HepG2 (cell line): ENCODE results near the gene TMEM45A. TPM values are rescaled to one million over a fixed set of nuclear protein-coding genes. Genes with fewer than 3 reads are reported as not detected.
"Not testable (repeated sequence)": the region's sequence is repeated elsewhere in the genome, so short reads cannot be mapped to it uniquely, and the experiment has no call there.

Experiments used
- ATAC-seq: fragments of 200-7000 bp; cut with Tn5 transposase; 3 replicates; pipeline ENCODE4 v1.9.1; 2020; ENCODE audit warnings: mild to moderate bottlenecking, moderate library complexity
- BruUV-seq: library from RNA; stranded (reverse); fragments of 400-500 nt; replicated peaks from 2 replicates; lab custom pipeline; 2021; lab: Mats Ljungman, UMichigan
- CTCF ChIA-PET: fragments of 300-600 bp; formaldehyde crosslinking; extraction: SDS; loops from one replicate; lab custom pipeline; 2021; ENCODE audit warnings: low total read pairs, inconsistent platforms, low intra/inter-chr PET ratio; lab: Yijun Ruan, JAX
- POLR2A ChIA-PET: fragments of 350-600 bp; sonication (Branson Sonifier 250); formaldehyde crosslinking; loops from one replicate; lab custom pipeline; 2020; ENCODE audit warnings: antibody characterized with exemption, inconsistent platforms; lab: Yijun Ruan, JAX
- DNase-seq: peaks from one replicate; pipeline ENCODE4 v3.0.0-alpha.2; 2015; ENCODE audit warnings: low spot score
- FAIRE-seq: peaks from 3 replicates; lab custom pipeline; 2011; peaks lifted over from hg19 to GRCh38; lab: Jason Lieb, UNC
- H2AFZ ChIP-seq: one replicate; pipeline ENCODE4 v1.6.1; 2011; ENCODE audit warnings: low read length, inconsistent platforms
- H3K27ac ChIP-seq: fragments of 300-600 bp; 3 replicates; pipeline ENCODE4 v1.8.0; 2011; ENCODE audit warnings: mixed run types, mild to moderate bottlenecking, mixed read lengths, low read length, inconsistent platforms; ENCODE audit not compliant: insufficient read depth; ENCODE audit errors: extremely low read length
- H3K27me3 ChIP-seq, 2 experiments: fragments of 200-600 bp in 1 of 2; 2 replicates in 1 of 2; 3 replicates in 1 of 2; pipeline versions ENCODE4 v1.6.0 to v1.8.0; 2011; ENCODE audit warnings: low read length in 2 of 2, mild to moderate bottlenecking in 2 of 2, moderate library complexity in 2 of 2, inconsistent platforms in 1 of 2; ENCODE audit not compliant: insufficient read depth in 2 of 2, control insufficient read depth in 1 of 2
- H3K36me3 ChIP-seq, 2 experiments: fragments of 200-600 bp in 1 of 2; replicated peaks in 1 of 2; 2 replicates in 1 of 2; 3 replicates in 1 of 2; pipeline versions ENCODE4 v1.5.1 to v1.8.0; 2011; ENCODE audit warnings: low read length in 2 of 2, inconsistent platforms in 1 of 2; ENCODE audit not compliant: insufficient read depth in 2 of 2, control insufficient read depth in 1 of 2
- H3K4me1 ChIP-seq: 2 replicates; pipeline ENCODE4 v1.5.1; 2012; ENCODE audit warnings: low read length, inconsistent platforms; ENCODE audit not compliant: insufficient read depth
- H3K4me2 ChIP-seq: 2 replicates; pipeline ENCODE4 v1.6.0; 2011; ENCODE audit warnings: low read depth, low read length, inconsistent platforms
- H3K4me3 ChIP-seq, 3 experiments: fragments of 200-600 bp in 1 of 3; sonication (generic), shearing (Covaris generic) in 1 of 3; replicated peaks in 1 of 3; 2 replicates each; pipeline ENCODE4 v1.5.1; 2011 to 2016; ENCODE audit warnings: low read length in 3 of 3, inconsistent platforms in 2 of 3, low read depth in 2 of 3, mild to moderate bottlenecking in 2 of 3, control low read depth in 1 of 3, mixed read lengths in 1 of 3; ENCODE audit not compliant: insufficient read depth in 1 of 3
- H3K79me2 ChIP-seq: one replicate; pipeline ENCODE4 v1.6.1; 2011; ENCODE audit warnings: low read length, inconsistent platforms; ENCODE audit not compliant: insufficient read depth
- H3K9ac ChIP-seq: 2 replicates; pipeline ENCODE4 v1.6.0; 2011; ENCODE audit warnings: mild to moderate bottlenecking, low read depth, low read length, inconsistent platforms; ENCODE audit not compliant: insufficient read depth
- H3K9me3 ChIP-seq: 2 replicates; pipeline ENCODE4 v1.5.1; 2012; ENCODE audit warnings: mild to moderate bottlenecking, low read length
- H4K20me1 ChIP-seq: 2 replicates; pipeline ENCODE4 v1.6.0; 2011; ENCODE audit warnings: inconsistent platforms, mild to moderate bottlenecking, low read length, moderate library complexity; ENCODE audit not compliant: insufficient read depth
- NFE2 ChIP-seq: sonication (generic); formaldehyde crosslinking; IDR thresholded peaks from 2 replicates; pipeline ENCODE4 v1.4.0; 2020; ENCODE audit warnings: missing genetic modification reagents
- ZNF235 ChIP-seq: sonication (generic); formaldehyde crosslinking; IDR thresholded peaks from 2 replicates; pipeline ENCODE4 v1.8.1; 2023; ENCODE audit warnings: mild to moderate bottlenecking, missing genetic modification reagents, borderline replicate concordance
- WGBS: methylation state at CpG from one replicate; pipeline ENCODE4 v1.1.6; 2017; ENCODE audit warnings: low lambda C conversion rate; 5-methylcytosine and 5-hydroxymethylcytosine counted together
- in situ Hi-C: cut with HindIII; loops from 2 replicates; pipeline ENCODE4 v1.10.0; 2017; ENCODE audit warnings: low pct_unique_long_range_greater_than_20kb; ENCODE audit not compliant: extremely low pct_ligation_motif_present
- intact Hi-C: fragments of 100-400 bp; cut with micrococcal nuclease; formaldehyde crosslinking; loops from one replicate; pipeline ENCODE4 v1.10.0; 2022; ENCODE audit not compliant: unreplicated experiment
- polyA plus RNA-seq, 8 experiments: library from polyadenylated mRNA; depleted of rRNA in 3 of 8; stranded (reverse) in 7 of 8; unstranded in 1 of 8; fragments of >200 nt; fragmentation: Illumina TruSeq in 4 of 8; extraction: Trizol in 4 of 8; gene quantifications; 2 replicates each; pipeline versions ENCODE4 v1.2.1 to v1.2.3, GENCODE V29; 2011 to 2016; ENCODE audit warnings: low read depth in 4 of 8, missing spikeins in 1 of 8, mixed read lengths in 1 of 8; ENCODE audit not compliant: insufficient read depth in 1 of 8
- total RNA-seq, 5 experiments: library from RNA; depleted of rRNA; stranded (reverse); fragments of >200 nt; fragmentation: Illumina TruSeq; extraction: Trizol; gene quantifications; 2 replicates each; pipeline ENCODE4 v1.2.3, GENCODE V29; 2016; ENCODE audit warnings: low read depth in 1 of 5

The TMEM45A gene
- total and polyA plus RNA-seq, 2 of the 13 experiments (the other 11 are each of a cell fraction or from before 2014, with no cell fraction given): 14.8 to 38.5 TPM

DNA sequence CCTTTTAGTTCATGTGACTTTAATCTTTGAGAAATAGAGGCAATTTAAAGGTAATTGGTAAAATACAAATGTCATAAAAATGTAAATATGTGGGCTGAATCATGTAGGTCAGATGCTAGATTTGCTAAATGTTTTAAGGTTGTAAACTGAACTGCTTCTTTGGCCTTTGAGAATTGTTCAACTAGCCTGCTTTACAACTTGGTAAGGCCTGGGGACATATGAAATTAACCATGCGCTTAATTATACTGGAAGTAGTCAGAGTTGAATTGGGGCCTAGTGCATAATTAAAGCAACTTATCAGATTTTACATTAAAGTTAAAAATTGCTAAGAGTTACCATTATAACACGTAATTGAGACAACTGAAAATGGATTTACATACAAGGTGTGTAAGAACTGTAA is 21.0 kb upstream of the TMEM45A start:
- TF ChIP-seq ZNF235 (no peak), NFE2 (CRISPR knock-in tag) (no peak)
- TF ChIP-seq, all 625 proteins: peak for 0
- in situ Hi-C loops (loop anchor here (25.0 kb wide), 1 partner anchor 241 kb away; the partner anchor contains the start of gene TFG), intact Hi-C loops (no loop called here)
- POLR2A ChIA-PET: no interaction called here
- CTCF ChIA-PET: no interaction called here
- no peaks in the 10 kb centered on the region for H3K4me1 ChIP-seq
- no peak overlapping the region for H3K4me3 ChIP-seq
- BruUV-seq: no TSS peak
- no peaks in the 10 kb centered on the region for H3K36me3 ChIP-seq
- H4K20me1 ChIP-seq: no peaks in the 10 kb centered on the region
- peaks cover 25% of the 10 kb centered on the region for H3K9me3 ChIP-seq
- ATAC-seq (no peak), FAIRE-seq (no peak), DNase-seq (no peak)
- WGBS: 46% methylated on average over 2 of the region's 2 CpGs
- H3K4me2 ChIP-seq: no peak overlapping the region
- no peaks in the 10 kb centered on the region for H3K27me3 ChIP-seq
- H2AFZ ChIP-seq: no peak overlapping the region
- H3K79me2 ChIP-seq: no peaks in the 10 kb centered on the region
- H3K27ac ChIP-seq: no peak overlapping the region
- no peak overlapping the region for H3K9ac ChIP-seq

DNA sequence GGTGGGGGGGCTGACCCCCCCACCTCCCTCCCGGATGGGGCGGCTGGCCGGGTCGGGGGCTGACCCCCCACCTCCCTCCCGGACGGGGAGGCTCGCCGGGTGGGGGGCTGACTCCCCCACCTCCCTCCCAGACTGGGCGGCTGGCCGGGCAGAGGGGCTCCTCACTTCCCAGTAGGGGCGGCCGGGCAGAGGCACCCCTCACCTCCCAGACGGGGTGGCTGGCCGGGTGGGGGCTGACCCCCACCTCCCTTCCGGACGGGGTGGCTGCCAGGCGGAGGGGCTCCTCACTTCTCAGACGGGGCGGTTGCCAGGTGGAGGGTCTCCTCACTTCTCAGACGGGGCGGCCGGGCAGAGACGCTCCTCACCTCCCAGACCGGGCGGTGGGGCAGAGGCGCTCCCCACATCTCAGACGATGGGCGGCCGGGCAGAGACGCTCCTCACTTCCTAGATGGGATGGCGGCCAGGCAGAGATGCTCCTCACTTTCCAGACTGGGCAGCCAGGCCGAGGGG is 14.5 kb upstream of the TMEM45A start:
- H3K79me2 ChIP-seq, CTCF ChIA-PET, BruUV-seq, FAIRE-seq, H3K4me2 ChIP-seq, H3K9ac ChIP-seq, H3K9me3 ChIP-seq, H2AFZ ChIP-seq, intact Hi-C loops, in situ Hi-C loops, H3K4me3 ChIP-seq, H3K27me3 ChIP-seq, H3K27ac ChIP-seq, POLR2A ChIA-PET, ATAC-seq, H4K20me1 ChIP-seq, DNase-seq, H3K4me1 ChIP-seq, H3K36me3 ChIP-seq: not testable (repeated sequence)
- WGBS: 78% methylated on average over 14 of the region's 32 CpGs

DNA sequence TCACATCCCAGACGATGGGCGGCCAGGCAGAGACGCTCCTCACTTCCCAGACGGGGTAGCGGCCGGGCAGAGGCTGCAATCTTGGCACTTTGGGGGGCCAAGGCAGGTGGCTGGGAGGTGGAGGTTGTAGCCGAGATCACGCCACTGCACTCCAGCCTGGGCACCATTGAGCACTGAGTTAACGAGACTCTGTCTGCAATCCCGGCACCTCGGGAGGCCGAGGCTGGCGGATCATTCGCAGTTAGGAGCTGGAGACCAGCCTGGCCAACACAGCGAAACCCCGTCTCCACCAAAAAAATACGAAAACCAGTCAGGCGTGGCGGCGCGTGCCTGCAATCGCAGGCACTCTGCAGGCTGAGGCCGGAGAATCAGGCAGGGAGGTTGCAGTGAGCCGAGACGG is 13.9 kb upstream of the TMEM45A start:
- FAIRE-seq, H3K9ac ChIP-seq, H3K36me3 ChIP-seq, H3K4me3 ChIP-seq, H3K9me3 ChIP-seq, H3K27ac ChIP-seq, H3K79me2 ChIP-seq, H3K4me1 ChIP-seq, in situ Hi-C loops, DNase-seq, H4K20me1 ChIP-seq, H3K27me3 ChIP-seq, CTCF ChIA-PET, H2AFZ ChIP-seq, BruUV-seq, H3K4me2 ChIP-seq, POLR2A ChIA-PET, ATAC-seq, intact Hi-C loops: not testable (repeated sequence)
- 74% methylated on average over 10 of the region's 25 CpGs for WGBS
